Left ventricle myocardium superior (tissue), 1 donor: ENCODE measurements around the gene JDP2. TPM values are rescaled to one million over a fixed set of nuclear protein-coding genes. Genes with fewer than 3 reads are reported as not detected.

Experiments used
- ATAC-seq: fragments of 200-7000 bp; cut with Tn5 transposase; one replicate; pipeline ENCODE4 v1.9.1; 2020; ENCODE audit warnings: mild to moderate bottlenecking, moderate library complexity
- DNase-seq: peaks from one replicate; pipeline ENCODE4 v3.0.0-alpha.2; 2020
- intact Hi-C: fragments of 100-400 bp; cut with micrococcal nuclease; formaldehyde crosslinking; loops from one replicate; pipeline ENCODE4 v1.11.0; 2022
- total RNA-seq: library from RNA; stranded (reverse); fragmentation: NEBNext Ultra II Directional; extraction: Animal tissue kit (Norgen Biotek cat#: 25700); gene quantifications from one replicate; pipeline ENCODE4 v1.2.1, GENCODE V29; 2021
- donor health status: DM: no; HTN: yes; CAD: no; lungs with severe emphysema.

The JDP2 gene
- total RNA-seq, 1 donor from 2014 or later = 24.7 TPM

DNA sequence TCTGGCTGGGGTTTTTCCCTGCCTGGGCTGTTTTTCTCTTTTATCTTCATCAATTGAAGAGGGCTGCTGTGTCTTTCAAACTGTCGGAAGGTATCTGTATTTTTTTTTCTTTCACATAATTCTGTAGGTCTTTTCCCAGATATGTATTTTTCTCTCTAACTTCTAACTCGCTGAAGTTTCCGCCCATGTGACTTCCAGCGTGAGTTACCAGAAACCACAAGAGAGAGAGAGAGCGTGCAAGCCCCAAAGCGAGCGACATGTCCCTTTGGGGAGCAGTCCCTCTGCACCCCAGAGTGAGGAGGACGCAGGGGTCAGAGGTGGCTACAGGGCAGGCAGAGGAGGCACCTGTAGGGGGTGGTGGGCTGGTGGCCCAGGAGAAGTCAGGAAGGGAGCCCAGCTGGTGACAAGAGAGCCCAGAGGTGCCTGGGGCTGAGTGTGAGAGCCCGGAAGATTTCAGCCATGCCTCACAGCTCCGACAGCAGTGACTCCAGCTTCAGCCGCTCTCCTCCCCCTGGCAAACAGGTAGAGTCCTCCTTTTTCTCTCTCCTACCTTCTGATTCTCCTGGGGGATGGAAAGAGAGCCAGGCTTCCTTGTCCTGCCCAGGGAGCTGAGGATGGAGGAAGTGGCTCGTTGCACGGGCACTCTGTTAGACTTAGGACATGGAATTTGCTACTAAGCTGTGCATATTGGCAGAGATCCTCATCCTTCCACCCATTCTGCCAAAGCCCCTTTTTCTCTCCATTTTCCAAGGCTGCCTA, 94.6 kb downstream of the JDP2 start, which contains the start of gene BATF:
Gene BATF, plus strand, starts transcription at position 246 of the 759 bp plus-strand sequence. Its CDS starts 214 bp downstream, at position 460.
- intact Hi-C loops = no loop called here
- DNase-seq (no peak), ATAC-seq (peak; percentile 41)

DNA sequence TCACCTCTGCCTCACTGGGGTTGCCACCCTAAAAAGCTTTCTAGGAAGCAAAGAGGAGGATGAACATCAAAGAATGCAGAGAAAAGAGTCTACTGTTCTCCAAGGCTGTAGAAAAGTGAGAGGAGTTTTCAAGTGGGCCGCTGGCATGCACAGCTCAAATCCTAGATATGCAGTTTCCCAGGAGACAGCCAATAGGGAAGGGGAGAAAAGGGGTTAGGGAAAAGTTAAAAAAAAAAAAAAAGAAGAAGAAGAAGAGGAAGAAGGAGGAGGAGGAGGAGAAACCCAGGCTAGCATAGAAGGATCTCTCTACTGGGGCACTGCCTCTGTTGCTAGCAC, 95.1 kb downstream of the JDP2 start:
- intact Hi-C loops = no loop called here
- ATAC-seq = no peak
- DNase-seq = no peak

Other genes starting within 250 kb of the JDP2 start
- 25.4 TPM for gene FOS, start 149.2 kb upstream of the JDP2 start, total RNA-seq
- 0.74 TPM for gene BATF, start 94.4 kb downstream of the JDP2 start, total RNA-seq
- 5.6 TPM for gene FLVCR2, start 150.6 kb downstream of the JDP2 start, total RNA-seq
- gene ERG28, start 232.9 kb downstream of the JDP2 start, total RNA-seq = 6.2 TPM
- gene TTLL5, start 233.2 kb downstream of the JDP2 start, total RNA-seq = 15.8 TPM